Mucosa of stomach (tissue), 1 donor: Measurements from ENCODE around the gene CDKAL1.
"Not testable (repeated sequence)": the region's sequence is repeated elsewhere in the genome, so short reads cannot be mapped to it uniquely, and the experiment has no call there.

Experiments used
- H3K27me3 ChIP-seq: one replicate; pipeline ENCODE4 v1.7.0; 2013; ENCODE audit warnings: mild to moderate bottlenecking, low read length; ENCODE audit not compliant: control insufficient read depth, insufficient read depth
- H3K36me3 ChIP-seq: one replicate; pipeline ENCODE4 v1.7.0; 2013; ENCODE audit warnings: low read length; ENCODE audit not compliant: control insufficient read depth, insufficient read depth
- H3K4me1 ChIP-seq: one replicate; pipeline ENCODE4 v1.7.0; 2013; ENCODE audit warnings: mild to moderate bottlenecking, low read length; ENCODE audit not compliant: control insufficient read depth, insufficient read depth
- H3K4me3 ChIP-seq: one replicate; pipeline ENCODE4 v1.7.0; 2013; ENCODE audit warnings: low read length
- H3K9ac ChIP-seq: one replicate; pipeline ENCODE4 v1.7.0; 2013; ENCODE audit warnings: mild to moderate bottlenecking, low read length, moderate library complexity
- H3K9me3 ChIP-seq: one replicate; pipeline ENCODE4 v1.7.0; 2013; ENCODE audit warnings: mild to moderate bottlenecking, low read length, moderate library complexity; ENCODE audit not compliant: control insufficient read depth
- donor health status: Pancreatic carcinoma.

Gene CDKAL1

DNA sequence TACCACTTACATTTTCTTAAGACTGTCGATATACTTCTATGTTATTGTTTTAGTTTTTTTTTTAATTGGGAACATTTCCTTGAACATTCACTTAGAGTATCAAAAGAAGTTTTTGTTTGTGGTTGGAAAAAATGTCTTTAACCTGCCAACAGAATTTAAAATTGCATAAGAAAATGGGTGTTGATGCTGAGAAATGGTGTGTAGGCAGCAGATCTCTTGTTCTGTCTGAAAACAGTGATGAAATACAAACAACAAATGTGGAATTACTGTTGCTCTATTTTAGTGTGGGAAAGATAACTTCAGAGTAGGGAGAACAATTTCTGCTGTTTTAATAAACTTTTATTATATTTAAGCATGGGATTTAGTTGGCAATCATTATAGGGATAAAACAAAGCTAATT is 293.5 kb downstream of the CDKAL1 start:
- Histone ChIP-seq H3K4me1 (peaks cover 17% of the 10 kb centered on the region), H3K9ac (no peak overlapping the region)

DNA sequence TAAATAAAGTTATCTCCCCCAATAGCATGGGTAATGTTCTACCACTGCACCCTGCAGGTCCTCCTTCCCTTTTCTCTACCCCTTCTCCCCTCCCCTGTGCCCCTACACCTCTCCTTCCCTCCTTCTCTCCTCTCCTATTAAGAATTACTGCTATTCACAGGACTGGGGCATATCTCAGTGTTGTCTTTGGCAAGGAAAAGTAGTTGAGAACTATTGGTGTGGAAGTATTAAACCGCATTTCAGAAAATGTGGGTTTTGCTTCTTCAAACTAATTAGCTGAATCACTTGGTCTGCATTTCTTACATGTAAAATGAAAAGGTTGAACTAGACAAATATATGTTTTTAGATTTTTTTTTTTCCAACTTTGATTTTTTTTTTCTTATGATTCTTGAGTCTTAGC is 296.3 kb downstream of the CDKAL1 start:
- Histone ChIP-seq H3K9ac (no peak overlapping the region), H3K27me3 (no peaks in the 10 kb centered on the region), H3K4me3 (no peak overlapping the region), H3K4me1 (peaks cover 17% of the 10 kb centered on the region), H3K36me3 (no peaks in the 10 kb centered on the region), H3K9me3 (no peaks in the 10 kb centered on the region)

More for the DNA sequence above, 293.5 kb downstream of the CDKAL1 start:
- Histone ChIP-seq H3K9me3 (no peaks in the 10 kb centered on the region), H3K36me3 (no peaks in the 10 kb centered on the region), H3K27me3 (no peaks in the 10 kb centered on the region), H3K4me3 (no peak overlapping the region)

DNA sequence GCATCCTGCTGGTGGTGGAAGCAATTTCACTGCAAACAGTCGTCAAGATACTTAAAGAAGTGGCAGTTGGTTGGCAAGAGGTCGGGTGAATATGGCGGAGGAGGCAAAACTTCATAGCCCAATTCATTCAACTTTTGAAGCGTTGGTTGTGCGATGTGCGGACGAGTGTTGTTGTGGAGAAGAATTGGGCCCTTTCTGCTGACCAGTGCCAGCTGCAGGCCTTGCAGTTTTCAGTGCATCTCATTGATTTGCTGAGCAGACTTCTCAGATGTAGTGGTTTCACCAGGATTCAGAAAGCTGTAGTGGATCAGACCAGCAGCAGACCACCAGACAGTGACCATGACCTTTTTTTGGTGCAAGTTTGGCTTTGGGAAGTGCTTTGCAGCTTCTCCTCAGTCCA is 297.0 kb downstream of the CDKAL1 start:
- H3K4me3 ChIP-seq, H3K9me3 ChIP-seq, H3K4me1 ChIP-seq, H3K36me3 ChIP-seq, H3K27me3 ChIP-seq, H3K9ac ChIP-seq: not testable (repeated sequence)

DNA sequence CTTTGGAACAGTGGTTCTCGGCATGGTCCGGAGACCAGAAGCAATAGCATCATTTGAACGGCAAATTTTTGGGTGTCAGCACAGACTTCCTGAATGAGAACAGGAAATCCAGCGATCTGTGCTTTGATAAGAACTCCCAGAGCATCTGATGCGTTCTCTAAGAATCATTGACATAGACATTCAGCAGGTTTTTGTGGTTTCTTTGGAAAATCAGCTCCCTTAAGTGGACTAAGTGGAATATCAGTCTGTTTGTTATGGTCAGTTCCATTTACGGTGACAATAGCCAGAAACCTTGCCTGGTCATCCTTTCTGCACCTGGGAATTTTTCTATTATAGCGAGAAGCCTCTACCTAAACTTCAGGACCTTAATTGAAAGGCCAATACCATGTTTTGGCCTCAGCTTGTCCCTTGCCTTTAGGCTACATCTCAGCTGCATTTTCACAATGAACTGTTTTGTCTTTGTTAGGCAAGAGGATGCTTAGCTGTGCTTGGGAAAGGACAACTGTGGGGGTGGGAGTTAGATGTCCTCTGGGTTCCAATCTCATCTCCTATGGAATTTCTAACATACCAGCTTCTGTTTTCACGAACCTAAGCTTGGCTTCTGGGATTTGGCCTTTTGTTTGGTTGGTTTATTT is 299.7 kb downstream of the CDKAL1 start:
- Histone ChIP-seq H3K9ac (no peak overlapping the region), H3K9me3 (no peaks in the 10 kb centered on the region), H3K4me1 (no peaks in the 10 kb centered on the region), H3K36me3 (no peaks in the 10 kb centered on the region), H3K4me3 (no peak overlapping the region), H3K27me3 (no peaks in the 10 kb centered on the region)

DNA sequence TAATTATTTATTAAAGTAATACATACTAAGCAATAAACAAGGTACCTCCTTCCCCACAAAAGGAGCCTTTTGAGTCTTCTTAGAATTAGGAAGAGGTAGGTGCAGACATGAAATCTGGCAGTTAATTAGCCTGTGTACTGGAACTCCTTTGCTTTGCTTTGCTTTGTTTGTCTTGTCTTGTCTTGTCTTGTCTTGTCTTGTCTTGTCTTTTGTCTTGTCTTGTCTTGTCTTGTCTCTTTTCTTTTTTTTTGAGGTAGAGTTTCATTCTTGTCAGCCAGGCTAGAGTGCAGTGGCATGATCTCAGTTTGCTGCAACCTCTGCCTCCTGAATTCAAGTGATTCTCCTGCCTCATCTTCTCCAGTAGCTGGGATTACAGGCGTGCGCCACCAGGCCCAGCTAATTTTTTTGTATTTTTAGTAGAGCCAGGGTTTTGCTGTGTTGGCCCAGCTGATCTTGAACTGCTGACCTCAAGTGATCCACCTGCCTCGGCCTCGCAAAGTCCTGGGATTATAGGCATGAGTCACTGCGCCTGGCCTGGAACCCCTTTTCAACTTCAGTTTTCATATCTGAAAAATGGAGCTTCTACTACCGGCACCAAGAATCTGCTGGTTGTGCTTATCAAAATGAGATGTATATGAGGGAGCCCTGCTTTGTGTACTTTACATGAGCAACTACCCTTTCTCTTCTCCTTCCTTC is 301.2 kb downstream of the CDKAL1 start:
- Histone ChIP-seq H3K4me1 (no peaks in the 10 kb centered on the region), H3K27me3 (no peaks in the 10 kb centered on the region), H3K36me3 (no peaks in the 10 kb centered on the region), H3K9ac (no peak overlapping the region), H3K9me3 (no peaks in the 10 kb centered on the region), H3K4me3 (no peak overlapping the region)

DNA sequence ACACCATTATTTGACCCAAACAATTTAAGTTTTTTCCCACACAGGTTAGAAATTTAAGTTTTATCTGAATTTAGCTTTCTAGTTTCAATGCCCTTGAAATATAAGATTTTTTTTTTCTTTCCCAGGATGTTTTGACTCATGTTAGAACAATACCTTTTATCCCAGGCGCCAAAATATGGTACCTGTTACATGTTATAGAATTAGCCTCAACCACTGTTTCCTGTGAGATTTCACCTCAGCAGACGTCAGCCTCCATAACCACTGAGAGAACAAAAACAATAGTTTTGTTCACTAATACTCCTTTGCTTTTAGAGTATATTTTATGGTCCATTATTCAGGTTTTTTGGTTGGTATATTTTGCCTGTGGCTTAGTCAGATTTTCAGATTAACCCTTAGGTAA is 302.9 kb downstream of the CDKAL1 start:
- H3K9me3 ChIP-seq: no peaks in the 10 kb centered on the region
- no peak overlapping the region for H3K9ac ChIP-seq
- H3K4me1 ChIP-seq: no peaks in the 10 kb centered on the region
- H3K4me3 ChIP-seq: no peak overlapping the region
- no peaks in the 10 kb centered on the region for H3K36me3 ChIP-seq
- no peaks in the 10 kb centered on the region for H3K27me3 ChIP-seq

DNA sequence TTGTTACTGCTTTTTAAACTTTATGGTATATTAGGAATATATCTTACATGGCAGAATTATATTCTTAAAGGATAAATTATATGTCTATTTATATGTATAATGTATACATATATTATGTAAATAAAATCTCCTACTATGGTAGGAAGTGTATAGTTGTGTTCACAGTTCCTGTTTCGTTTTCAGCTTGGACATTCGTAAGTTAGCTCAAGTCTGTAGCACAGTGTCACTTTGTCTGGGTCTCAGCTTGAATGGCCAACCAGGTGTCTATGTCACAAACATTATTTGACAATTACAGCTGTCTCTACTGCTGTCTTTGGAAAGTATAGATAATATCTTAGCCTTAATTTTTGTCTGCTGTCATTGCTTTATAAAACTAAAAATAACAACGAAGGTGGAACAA is 303.9 kb downstream of the CDKAL1 start:
- H3K9me3 ChIP-seq: no peaks in the 10 kb centered on the region
- no peaks in the 10 kb centered on the region for H3K4me1 ChIP-seq
- no peaks in the 10 kb centered on the region for H3K36me3 ChIP-seq
- no peak overlapping the region for H3K4me3 ChIP-seq
- no peaks in the 10 kb centered on the region for H3K27me3 ChIP-seq
- no peak overlapping the region for H3K9ac ChIP-seq

DNA sequence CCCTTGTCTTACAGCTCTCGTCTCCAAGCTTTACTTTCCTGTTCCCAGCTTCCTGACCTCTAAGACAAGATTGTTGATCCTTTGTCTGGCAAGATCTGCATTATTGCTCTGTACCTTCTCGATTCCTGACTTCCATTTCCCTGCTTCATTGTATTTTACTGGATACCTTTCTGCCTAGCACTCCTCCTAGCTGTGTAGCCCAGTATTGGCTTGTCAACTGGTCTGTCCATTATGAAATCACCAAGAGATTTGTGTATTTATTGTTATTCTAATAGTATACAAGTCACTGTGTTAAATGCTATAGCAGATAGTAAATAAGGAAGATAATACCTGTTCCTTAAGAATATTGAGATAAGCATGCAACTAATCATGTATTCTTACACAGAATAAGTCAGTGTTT is 305.4 kb downstream of the CDKAL1 start:
- Histone ChIP-seq H3K9me3 (no peaks in the 10 kb centered on the region), H3K36me3 (no peaks in the 10 kb centered on the region), H3K4me3 (no peak overlapping the region), H3K27me3 (no peaks in the 10 kb centered on the region), H3K4me1 (no peaks in the 10 kb centered on the region), H3K9ac (no peak overlapping the region)

DNA sequence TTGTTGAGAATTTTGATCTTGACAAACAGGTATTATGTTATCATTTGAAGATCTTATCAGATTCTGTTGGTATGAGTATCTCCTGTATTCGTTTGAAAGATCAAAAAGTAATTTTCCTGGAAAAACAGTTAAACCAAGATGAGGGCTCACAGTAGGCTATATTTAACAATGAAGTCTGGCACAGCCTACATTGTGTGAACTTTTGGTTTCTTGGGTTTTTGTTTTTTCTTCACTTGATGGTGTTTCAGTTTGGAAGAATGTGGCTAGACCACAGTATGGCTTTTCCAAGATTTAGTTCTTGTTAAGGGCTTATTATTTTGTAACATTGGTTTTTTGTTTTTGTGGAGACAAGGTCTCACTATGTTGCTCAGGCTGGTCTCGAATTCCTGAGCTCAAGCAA is 306.4 kb downstream of the CDKAL1 start:
- Histone ChIP-seq H3K27me3 (no peaks in the 10 kb centered on the region), H3K4me3 (no peak overlapping the region), H3K9ac (no peak overlapping the region), H3K9me3 (no peaks in the 10 kb centered on the region), H3K36me3 (no peaks in the 10 kb centered on the region), H3K4me1 (no peaks in the 10 kb centered on the region)

DNA sequence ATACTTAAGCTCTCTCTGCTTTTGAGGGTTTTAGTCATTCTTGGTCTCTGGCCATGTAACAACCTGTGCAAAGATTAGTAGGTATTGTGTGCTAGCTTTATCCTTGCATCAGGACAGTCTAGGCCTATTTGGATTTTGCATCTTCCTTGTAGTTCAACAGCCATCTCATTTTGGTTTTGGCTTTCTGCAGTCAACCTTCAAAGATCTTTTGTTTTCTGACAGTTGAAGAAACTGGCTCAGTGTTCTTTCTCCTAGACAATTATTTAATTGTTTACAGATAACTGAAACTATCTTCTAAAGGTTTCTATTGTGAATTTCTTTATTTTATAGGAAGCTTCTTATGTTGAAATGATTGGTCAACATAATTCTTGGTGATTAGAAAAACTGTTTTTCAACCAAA is 307.5 kb downstream of the CDKAL1 start:
- H3K9me3 ChIP-seq: no peaks in the 10 kb centered on the region
- H3K4me3 ChIP-seq: no peak overlapping the region
- H3K9ac ChIP-seq: no peak overlapping the region
- no peaks in the 10 kb centered on the region for H3K27me3 ChIP-seq
- peaks cover 3% of the 10 kb centered on the region for H3K4me1 ChIP-seq
- H3K36me3 ChIP-seq: no peaks in the 10 kb centered on the region

DNA sequence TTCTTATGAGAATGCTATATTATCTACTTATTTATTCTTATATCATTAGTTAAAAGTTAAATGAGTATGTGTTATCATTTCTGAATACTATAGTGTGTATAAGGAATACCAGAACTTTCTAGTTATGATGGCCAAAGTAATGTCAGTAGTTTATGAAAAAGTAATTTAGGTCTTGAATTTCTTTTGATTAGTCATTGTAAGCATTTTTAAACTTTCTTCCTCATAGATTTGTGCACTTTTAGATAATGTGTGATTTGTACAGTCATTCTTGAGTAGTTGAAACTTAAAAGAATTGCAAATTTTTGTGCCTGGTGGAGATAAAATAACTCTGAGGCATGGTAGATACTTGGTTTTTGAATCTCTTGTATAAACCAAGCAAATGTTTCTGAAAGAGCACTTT is 311.3 kb downstream of the CDKAL1 start:
- Histone ChIP-seq H3K4me1 (peaks cover 3% of the 10 kb centered on the region), H3K9ac (no peak overlapping the region), H3K27me3 (no peaks in the 10 kb centered on the region), H3K9me3 (no peaks in the 10 kb centered on the region), H3K36me3 (no peaks in the 10 kb centered on the region), H3K4me3 (no peak overlapping the region)

DNA sequence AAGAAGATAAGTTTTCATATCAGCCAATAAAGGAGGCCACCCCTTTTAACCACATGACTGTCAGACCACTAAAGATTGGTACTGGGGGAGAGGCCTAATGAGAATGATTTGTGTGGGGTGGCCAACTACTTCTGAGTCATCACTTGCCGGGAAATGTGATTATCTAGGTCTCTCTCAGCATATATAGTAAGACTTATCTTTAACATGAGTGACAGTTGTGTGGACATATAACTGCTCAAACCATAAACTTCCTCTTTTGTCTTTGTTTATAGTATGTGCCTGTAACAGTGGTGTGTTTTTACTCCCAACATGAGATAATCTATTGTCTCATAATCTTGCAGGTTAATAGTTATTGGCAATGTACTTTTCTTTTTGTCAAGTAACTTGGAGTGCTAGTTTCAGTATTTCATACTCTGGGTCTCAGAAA is 312.4 kb downstream of the CDKAL1 start:
- no peaks in the 10 kb centered on the region for H3K9me3 ChIP-seq
- H3K4me1 ChIP-seq: peaks cover 3% of the 10 kb centered on the region
- no peak overlapping the region for H3K9ac ChIP-seq
- no peak overlapping the region for H3K4me3 ChIP-seq
- H3K36me3 ChIP-seq: no peaks in the 10 kb centered on the region
- no peaks in the 10 kb centered on the region for H3K27me3 ChIP-seq
